ENCODE measurements around the gene SCIN. TPM values are rescaled to one million over a fixed set of nuclear protein-coding genes. Genes with fewer than 3 reads are reported as not detected.

Gene SCIN
- total RNA-seq, 2 experiments from 2014 or later = not detected

DNA sequence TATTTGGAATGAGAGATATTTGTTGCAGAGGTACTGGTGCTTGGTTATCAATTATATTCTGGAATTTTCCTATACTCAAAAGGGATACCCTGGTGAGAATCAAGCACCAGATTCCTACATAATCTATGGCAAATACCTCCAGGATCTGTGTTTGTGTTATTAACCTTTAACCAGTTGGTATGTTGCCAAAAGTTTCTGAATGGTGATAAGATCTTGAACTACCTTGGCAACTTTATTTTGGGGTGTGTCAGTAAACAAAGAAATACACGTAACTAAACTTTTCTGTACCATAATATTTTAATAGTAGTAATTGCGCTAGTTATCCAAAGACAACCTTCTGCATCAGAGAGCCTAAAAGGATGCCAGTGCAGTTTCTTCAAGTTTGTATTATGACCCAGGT is 13.4 kb downstream of the SCIN start:
- no peak for ATAC-seq
- POLR2A ChIA-PET = no interaction called here

DNA sequence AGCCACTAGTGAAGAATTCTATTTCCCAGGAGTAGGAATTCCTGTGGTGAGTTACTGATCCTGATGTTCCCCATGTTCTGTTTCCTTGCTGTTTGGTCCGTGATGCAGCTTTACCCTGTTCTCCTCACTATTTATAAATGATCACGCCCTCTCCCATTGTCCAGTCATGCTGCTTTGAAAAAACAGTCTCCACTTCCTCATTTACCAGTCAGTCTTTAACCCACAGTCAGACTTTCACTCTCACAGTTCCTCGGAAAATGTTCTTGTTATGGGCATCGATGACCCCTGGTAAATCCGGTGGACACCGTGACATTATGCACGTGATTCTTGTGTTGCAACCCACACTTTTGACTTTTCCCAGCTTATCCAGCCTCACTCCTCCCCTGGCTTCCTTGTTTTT is 14.4 kb downstream of the SCIN start:
- H3K4me3 Mint-ChIP-seq = no peak overlapping the region
- TF ChIP-seq, protein P1, sequence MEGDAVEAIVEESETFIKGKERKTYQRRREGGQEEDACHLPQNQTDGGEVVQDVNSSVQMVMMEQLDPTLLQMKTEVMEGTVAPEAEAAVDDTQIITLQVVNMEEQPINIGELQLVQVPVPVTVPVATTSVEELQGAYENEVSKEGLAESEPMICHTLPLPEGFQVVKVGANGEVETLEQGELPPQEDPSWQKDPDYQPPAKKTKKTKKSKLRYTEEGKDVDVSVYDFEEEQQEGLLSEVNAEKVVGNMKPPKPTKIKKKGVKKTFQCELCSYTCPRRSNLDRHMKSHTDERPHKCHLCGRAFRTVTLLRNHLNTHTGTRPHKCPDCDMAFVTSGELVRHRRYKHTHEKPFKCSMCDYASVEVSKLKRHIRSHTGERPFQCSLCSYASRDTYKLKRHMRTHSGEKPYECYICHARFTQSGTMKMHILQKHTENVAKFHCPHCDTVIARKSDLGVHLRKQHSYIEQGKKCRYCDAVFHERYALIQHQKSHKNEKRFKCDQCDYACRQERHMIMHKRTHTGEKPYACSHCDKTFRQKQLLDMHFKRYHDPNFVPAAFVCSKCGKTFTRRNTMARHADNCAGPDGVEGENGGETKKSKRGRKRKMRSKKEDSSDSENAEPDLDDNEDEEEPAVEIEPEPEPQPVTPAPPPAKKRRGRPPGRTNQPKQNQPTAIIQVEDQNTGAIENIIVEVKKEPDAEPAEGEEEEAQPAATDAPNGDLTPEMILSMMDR (IDR thresholded peaks at IDR 0.05) = no peak
- no peaks in the 10 kb centered on the region for H3K36me3 Mint-ChIP-seq (ENCODE audit: low read depth)
- no peaks in the 10 kb centered on the region for H3K4me1 Mint-ChIP-seq (ENCODE audit: low read depth)
- ChIA-PET CTCF (no interaction called here), POLR2A (interaction anchor here (0.5 kb wide), 1 partner anchor 310 kb away, joined by 3 read pairs; no protein-coding TSS in a partner anchor)
- no peaks in the 10 kb centered on the region for H3K9me3 Mint-ChIP-seq
- intact Hi-C loops (cut with micrococcal nuclease) = no loop called here
- H3K27ac Mint-ChIP-seq = no peak overlapping the region
- H3K27me3 Mint-ChIP-seq = peaks cover 6% of the 10 kb centered on the region
- DNase-seq (no peak), ATAC-seq (no peak)

More for the DNA sequence above, 13.4 kb downstream of the SCIN start:
- no peak for DNase-seq
- CTCF ChIA-PET = no interaction called here
- no peaks in the 10 kb centered on the region for H3K9me3 Mint-ChIP-seq
- TF ChIP-seq, protein P1 (IDR thresholded peaks at IDR 0.05) = no peak
- intact Hi-C loops (cut with micrococcal nuclease) = no loop called here
- H3K4me1 Mint-ChIP-seq (ENCODE audit: low read depth) = no peaks in the 10 kb centered on the region
- H3K27ac Mint-ChIP-seq = no peak overlapping the region
- no peaks in the 10 kb centered on the region for H3K36me3 Mint-ChIP-seq (ENCODE audit: low read depth)
- H3K27me3 Mint-ChIP-seq = peaks cover 6% of the 10 kb centered on the region
- no peak overlapping the region for H3K4me3 Mint-ChIP-seq

DNA sequence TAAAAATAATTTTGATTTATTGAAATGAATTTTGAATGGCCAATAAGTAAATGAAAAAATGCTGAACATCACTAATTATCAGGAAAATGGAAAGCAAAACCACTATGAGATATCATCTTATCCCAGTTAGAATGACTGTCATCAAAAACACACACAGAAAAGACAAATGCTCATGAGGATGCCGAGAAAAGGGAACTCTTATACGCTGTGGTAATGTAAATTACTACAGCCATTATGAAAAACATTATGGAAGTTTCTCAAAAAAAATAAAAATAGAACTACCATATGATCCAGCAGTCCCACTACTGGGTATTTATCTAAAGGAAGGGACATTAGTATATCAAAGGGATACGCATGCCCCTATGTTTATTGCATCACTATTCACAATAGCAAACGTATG is 15.8 kb downstream of the SCIN start:
- ATAC-seq = no peak
- H3K9me3 Mint-ChIP-seq = no peaks in the 10 kb centered on the region
- H3K4me3 Mint-ChIP-seq = no peak overlapping the region
- H3K27ac Mint-ChIP-seq = no peak overlapping the region
- no peak for DNase-seq
- H3K36me3 Mint-ChIP-seq (ENCODE audit: low read depth) = no peaks in the 10 kb centered on the region
- POLR2A ChIA-PET = no interaction called here
- H3K27me3 Mint-ChIP-seq = peaks cover 6% of the 10 kb centered on the region
- intact Hi-C loops (cut with micrococcal nuclease) = no loop called here
- CTCF ChIA-PET = no interaction called here
- no peaks in the 10 kb centered on the region for H3K4me1 Mint-ChIP-seq (ENCODE audit: low read depth)
- TF ChIP-seq, protein P1 (IDR thresholded peaks at IDR 0.05) = no peak

DNA sequence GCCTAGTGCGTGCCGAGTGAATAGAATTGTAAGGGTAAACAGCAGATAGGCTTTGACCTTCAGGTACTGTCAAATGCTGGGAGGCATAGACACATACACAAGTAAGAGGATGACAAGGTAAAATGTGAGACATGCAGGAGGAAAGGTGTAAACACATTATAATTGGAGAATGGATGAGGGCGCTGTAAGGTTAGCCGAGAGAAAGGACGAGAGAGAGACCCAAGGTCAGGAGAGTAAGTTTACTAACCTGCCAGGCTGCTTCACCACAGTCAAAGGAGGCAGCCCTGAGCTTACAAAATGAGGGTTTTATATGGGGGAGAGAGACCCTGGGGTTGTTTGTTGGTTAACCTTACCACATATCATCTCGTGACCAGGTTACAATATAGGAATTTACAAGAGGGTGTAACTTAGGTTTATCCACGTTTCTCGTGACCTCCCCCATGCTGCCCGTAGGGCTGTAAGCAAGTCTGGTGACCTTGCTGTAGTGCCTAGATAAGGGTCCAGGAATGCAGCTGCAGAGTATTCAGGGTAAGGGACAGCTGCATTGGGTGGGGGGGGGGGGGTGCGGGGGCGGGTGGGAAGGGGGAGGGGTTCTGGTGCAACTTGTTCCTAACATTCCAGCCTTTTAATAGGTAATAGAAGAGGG is 17.9 kb downstream of the SCIN start:
- TF ChIP-seq, protein P1 (IDR thresholded peaks at IDR 0.05) = no peak
- intact Hi-C loops (cut with micrococcal nuclease) = no loop called here
- Mint-ChIP-seq H3K4me1 (ENCODE audit: low read depth) (no peaks in the 10 kb centered on the region), H3K27ac (no peak overlapping the region), H3K36me3 (ENCODE audit: low read depth) (no peaks in the 10 kb centered on the region), H3K4me3 (no peak overlapping the region), H3K27me3 (peaks cover 4% of the 10 kb centered on the region), H3K9me3 (no peaks in the 10 kb centered on the region)
- DNase-seq (no peak), ATAC-seq (no peak)
- ChIA-PET POLR2A (no interaction called here), CTCF (no interaction called here)

DNA sequence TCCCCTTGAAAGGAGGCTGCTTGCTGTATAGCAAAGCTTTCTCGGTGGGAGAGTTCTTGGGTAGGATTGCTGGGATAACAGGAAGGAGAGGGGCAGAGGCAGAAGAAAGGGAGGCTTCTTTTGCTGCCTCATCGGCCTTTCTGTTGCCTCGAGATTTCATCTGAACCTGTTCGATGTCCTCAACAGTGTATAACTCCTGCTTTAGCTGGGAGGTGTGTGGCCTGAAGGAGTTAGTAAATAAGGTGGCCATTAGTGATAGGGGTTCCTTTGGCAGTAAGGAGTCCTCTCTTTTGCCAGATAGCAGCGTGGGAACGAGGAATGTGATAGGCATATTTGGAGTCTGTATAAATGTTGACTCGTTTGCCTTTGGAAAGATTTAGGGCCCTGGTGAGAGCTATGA is 20.0 kb downstream of the SCIN start:
- no peak overlapping the region for H3K4me3 Mint-ChIP-seq
- H3K4me1 Mint-ChIP-seq (ENCODE audit: low read depth) = no peaks in the 10 kb centered on the region
- no peak overlapping the region for H3K27ac Mint-ChIP-seq
- H3K27me3 Mint-ChIP-seq = no peaks in the 10 kb centered on the region
- DNase-seq (no peak), ATAC-seq (no peak)
- POLR2A ChIA-PET = no interaction called here
- no peaks in the 10 kb centered on the region for H3K9me3 Mint-ChIP-seq
- TF ChIP-seq, protein P1 (IDR thresholded peaks at IDR 0.05) = no peak
- CTCF ChIA-PET = no interaction called here
- intact Hi-C loops (cut with micrococcal nuclease) = no loop called here
- H3K36me3 Mint-ChIP-seq (ENCODE audit: low read depth) = no peaks in the 10 kb centered on the region
